ENCODE measurements around the gene DCUN1D3. TPM values are rescaled to one million over a fixed set of nuclear protein-coding genes. Genes with fewer than 3 reads are reported as not detected.
"Not testable (repeated sequence)": the region's sequence is repeated elsewhere in the genome, so short reads cannot be mapped to it uniquely, and the experiment has no call there.

Gene DCUN1D3
- 10 to 100 TPM; 15.6 to 27.4 TPM for total RNA-seq
- long read RNA-seq, full-length matches to known transcripts: 1 of 1 reads
- long read RNA-seq, partial matches to known transcripts: 0 of 1 reads
- long read RNA-seq, other reads (novel, unspliced or antisense): 0 of 1 reads

GRCh38 chr16:20900299-20901067 lies at the start of gene DCUN1D3, which contains the start of gene LYRM1:
TSS of gene DCUN1D3 (minus strand) at chr16:20900358. CDS start at chr16:20862538, 37,820 bp downstream.
TSS of gene LYRM1 (plus strand) at chr16:20900771. CDS start at chr16:20915556, 14,785 bp downstream.
- DNase-seq (peak; percentile 97), ATAC-seq (peak; percentile 92 to 94)
- intact Hi-C loops (cut with DNase I): loop anchor here in 1 of 2 donors (10.0 kb wide), 1 partner anchor 46 kb away; no protein-coding TSS in a partner anchor

- no peak for ATAC-seq
- DNase-seq: no peak
- intact Hi-C loops (cut with DNase I): no loop called here
Observed at GRCh38 chr16:20949660-20950059, 49.5 kb upstream of the DCUN1D3 start.

- intact Hi-C loops (cut with DNase I): no loop called here
- no peak for DNase-seq
- no peak for ATAC-seq
Observed at GRCh38 chr16:20948444-20948843, 48.3 kb upstream of the DCUN1D3 start.

GRCh38 chr16:20946015-20946629 lies 46.0 kb upstream of the DCUN1D3 start:
- ATAC-seq (no peak), DNase-seq (no peak)
- intact Hi-C loops (cut with DNase I): no loop called here

GRCh38 chr16:20945575-20945875 lies 45.4 kb upstream of the DCUN1D3 start:
- DNase-seq; intact Hi-C loops (cut with DNase I); ATAC-seq: not testable (repeated sequence)

GRCh38 chr16:20944861-20945574 lies 44.9 kb upstream of the DCUN1D3 start:
- ATAC-seq: peak in 1 of 2 donors; percentile 23
- no peak for DNase-seq
- intact Hi-C loops (cut with DNase I): no loop called here

- intact Hi-C loops (cut with DNase I): no loop called here
- DNase-seq (no peak), ATAC-seq (no peak)
Observed at GRCh38 chr16:20942256-20942655, 42.1 kb upstream of the DCUN1D3 start.

- no peak for ATAC-seq
- intact Hi-C loops (cut with DNase I): no loop called here
- DNase-seq: no peak
Observed at GRCh38 chr16:20941636-20941926, 41.4 kb upstream of the DCUN1D3 start.

- intact Hi-C loops (cut with DNase I): no loop called here
- no peak for DNase-seq
- no peak for ATAC-seq
Observed at GRCh38 chr16:20940871-20941635, 40.9 kb upstream of the DCUN1D3 start.

- DNase-seq (no peak), ATAC-seq (no peak)
- intact Hi-C loops (cut with DNase I): no loop called here
Observed at GRCh38 chr16:20939611-20940010, 39.5 kb upstream of the DCUN1D3 start.

GRCh38 chr16:20938426-20938825 lies 38.3 kb upstream of the DCUN1D3 start:
- DNase-seq (no peak), ATAC-seq (no peak)
- intact Hi-C loops (cut with DNase I): no loop called here

GRCh38 chr16:20937736-20938135 lies 37.6 kb upstream of the DCUN1D3 start:
- ATAC-seq (no peak), DNase-seq (no peak)
- intact Hi-C loops (cut with DNase I): no loop called here

- intact Hi-C loops (cut with DNase I): no loop called here
- no peak for ATAC-seq
- DNase-seq: no peak
Observed at GRCh38 chr16:20933589-20933988, 33.4 kb upstream of the DCUN1D3 start.

- intact Hi-C loops (cut with DNase I): no loop called here
- no peak for ATAC-seq
Observed at GRCh38 chr16:20931066-20931600, 31.0 kb upstream of the DCUN1D3 start.

GRCh38 chr16:20930365-20930690 lies 30.2 kb upstream of the DCUN1D3 start:
- intact Hi-C loops (cut with DNase I): no loop called here
- ATAC-seq: peak in 1 of 2 donors; percentile 32
- DNase-seq: no peak

More at GRCh38 chr16:20931066-20931600, 31.0 kb upstream of the DCUN1D3 start:
- no peak for DNase-seq

- intact Hi-C loops (cut with DNase I); DNase-seq: not testable (repeated sequence)
- peak; percentile 88 to 90 for ATAC-seq
Observed at GRCh38 chr16:20929676-20930364, 29.7 kb upstream of the DCUN1D3 start.

- ATAC-seq: peak in 1 of 2 donors; percentile 58
- intact Hi-C loops (cut with DNase I): no loop called here
- no peak for DNase-seq
Observed at GRCh38 chr16:20928774-20929411, 28.7 kb upstream of the DCUN1D3 start.

GRCh38 chr16:20925751-20926150 lies 25.6 kb upstream of the DCUN1D3 start:
- intact Hi-C loops (cut with DNase I): no loop called here
- no peak for ATAC-seq
- no peak for DNase-seq

All from left cardiac atrium (tissue), 4 donors.